ENCODE measurements around the gene PHYHD1.

- TF ChIP-seq CTCF (IDR thresholded peaks at IDR 0.05) (no peak), MYC (IDR thresholded peaks at IDR 0.05; ENCODE audit: borderline replicate concordance, low read length) (no peak), HOXA7 (CRISPR knock-in tag; IDR thresholded peaks at IDR 0.05) (no peak)
Observed at GRCh38 chr9:128906741-128907140, 14.0 kb upstream of the PHYHD1 start.

Measured in A549 (cell line).